SK-N-SH treated with all-trans-retinoic acid at 6 μM for 48 hours (cell line): Measurements from ENCODE around the gene GFM1.
A peak's percentile ranks its signal among the peaks of the same experiment; 100 is the strongest.

Source experiments
- ATAC-seq: fragments of 200-7000 bp; cut with Tn5 transposase; 3 replicates; pipeline ENCODE4 v1.9.1; 2020; ENCODE audit warnings: mild to moderate bottlenecking, moderate library complexity
- ARNTL ChIP-seq: fragments of 450-650 bp; formaldehyde crosslinking; IDR thresholded peaks from 2 replicates; pipeline ENCODE4 v1.5.0; 2020; ENCODE audit warnings: low read depth, mild to moderate bottlenecking, moderate library complexity, borderline replicate concordance
- BACH2 ChIP-seq: fragments of 250-450 bp; sonication (Bioruptor Pico); IDR thresholded peaks from 2 replicates; pipeline ENCODE4 v1.9.0; 2021; ENCODE audit warnings: mild to moderate bottlenecking, borderline replicate concordance
- CSDC2 ChIP-seq: fragments of 250-450 bp; sonication (Bioruptor Pico); IDR thresholded peaks from 2 replicates; pipeline ENCODE4 v1.5.0; 2020; ENCODE audit warnings: mild to moderate bottlenecking, moderate library complexity
- CSRNP3 ChIP-seq: fragments of 250-450 bp; sonication (Bioruptor Pico); IDR thresholded peaks from 2 replicates; pipeline ENCODE4 v1.5.1; 2021; ENCODE audit warnings: mild to moderate bottlenecking, moderate library complexity
- ESRRG ChIP-seq: fragments of 250-450 bp; sonication (Bioruptor Pico); IDR thresholded peaks from 2 replicates; pipeline ENCODE4 v1.6.1; 2021; ENCODE audit warnings: mild to moderate bottlenecking
- GLIS3 ChIP-seq: fragments of 250-450 bp; sonication (Bioruptor Pico); IDR thresholded peaks from 2 replicates; pipeline ENCODE4 v1.5.0; 2020; ENCODE audit warnings: mild to moderate bottlenecking, moderate library complexity
- ISL1 ChIP-seq: fragments of 250-450 bp; sonication (Bioruptor Pico); IDR thresholded peaks from 2 replicates; pipeline ENCODE4 v2.1.2; 2022; ENCODE audit warnings: mild to moderate bottlenecking, moderate library complexity
- OSR1 ChIP-seq: fragments of 250-450 bp; sonication (Bioruptor Pico); IDR thresholded peaks from 2 replicates; pipeline ENCODE4 v1.8.0; 2022; ENCODE audit warnings: moderate library complexity, mild to moderate bottlenecking, inconsistent platforms
- POU6F1 ChIP-seq: fragments of 250-450 bp; sonication (Bioruptor Pico); IDR thresholded peaks from 2 replicates; pipeline ENCODE4 v1.8.0; 2021; ENCODE audit warnings: low read depth, mild to moderate bottlenecking, moderate library complexity, borderline replicate concordance
- PPARA ChIP-seq: fragments of 250-450 bp; sonication (Bioruptor Pico); IDR thresholded peaks from 2 replicates; pipeline ENCODE4 v1.5.0; 2020; ENCODE audit warnings: mild to moderate bottlenecking, borderline replicate concordance
- RARB ChIP-seq: fragments of 250-450 bp; sonication (Bioruptor Pico); IDR thresholded peaks from 2 replicates; pipeline ENCODE4 v1.8.0; 2021; ENCODE audit warnings: mild to moderate bottlenecking, moderate library complexity
- SNAI2 ChIP-seq: fragments of 250-450 bp; sonication (Bioruptor Pico); IDR thresholded peaks from 2 replicates; pipeline ENCODE4 v1.5.0; 2020; ENCODE audit warnings: mild to moderate bottlenecking, moderate library complexity
- TCF4 ChIP-seq: fragments of 250-450 bp; sonication (Bioruptor Pico); IDR thresholded peaks from 2 replicates; pipeline ENCODE4 v1.8.0; 2021; ENCODE audit warnings: mild to moderate bottlenecking, moderate library complexity, borderline replicate concordance
- TOX ChIP-seq: fragments of 250-450 bp; sonication (Bioruptor Pico); IDR thresholded peaks from 2 replicates; pipeline ENCODE4 v1.8.0; 2021; ENCODE audit warnings: mild to moderate bottlenecking, moderate library complexity, borderline replicate concordance
- TSHZ2 ChIP-seq: fragments of 250-450 bp; sonication (Bioruptor Pico); IDR thresholded peaks from 2 replicates; pipeline ENCODE4 v1.5.0; 2020; ENCODE audit warnings: mild to moderate bottlenecking, moderate library complexity
- ZC3H10 ChIP-seq: fragments of 250-450 bp; sonication (Bioruptor Pico); IDR thresholded peaks from 2 replicates; pipeline ENCODE4 v1.5.1; 2021; ENCODE audit warnings: mild to moderate bottlenecking, moderate library complexity
- ZFP30 ChIP-seq: fragments of 450-650 bp; formaldehyde crosslinking; IDR thresholded peaks from 2 replicates; pipeline ENCODE4 v1.5.0; 2022; ENCODE audit warnings: mild to moderate bottlenecking, moderate library complexity
- ZNF8 ChIP-seq: fragments of 450-650 bp; formaldehyde crosslinking; IDR thresholded peaks from 2 replicates; pipeline ENCODE4 v1.5.0; 2020; ENCODE audit warnings: mild to moderate bottlenecking, moderate library complexity
- TF ChIP-seq, protein P1 (sequence below): fragments of 250-450 bp; sonication (Bioruptor Pico); IDR thresholded peaks from 2 replicates; pipeline ENCODE4 v1.5.1; 2020; ENCODE audit warnings: low read depth, mild to moderate bottlenecking, moderate library complexity
- TF ChIP-seq, protein P2 (sequence below): fragments of 250-450 bp; sonication (Bioruptor Pico); IDR thresholded peaks from 2 replicates; pipeline ENCODE4 v1.8.0; 2020; ENCODE audit warnings: mild to moderate bottlenecking, moderate library complexity, borderline replicate concordance

GFM1 gene

DNA sequence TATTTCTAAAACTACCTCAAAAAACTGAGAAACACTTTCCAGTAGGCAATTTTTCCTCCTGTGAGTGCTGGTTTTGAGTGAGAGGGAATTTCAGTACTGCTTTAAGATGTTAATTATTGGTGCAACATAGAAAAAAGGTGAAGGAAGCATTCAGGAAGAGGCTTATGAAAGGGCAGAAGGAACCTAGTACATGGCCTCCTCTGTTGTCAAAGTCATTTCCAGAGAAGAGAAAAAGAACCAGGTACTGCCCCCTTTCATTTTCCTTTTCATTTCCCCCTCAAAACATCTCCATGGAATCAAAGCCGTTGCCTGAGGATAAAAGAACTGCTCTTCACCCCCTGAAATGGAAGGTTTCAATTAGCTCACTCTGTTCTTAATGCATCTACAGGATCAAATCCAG is 68.1 kb downstream of the GFM1 start (continued):
- TF ChIP-seq CSRNP3 (CRISPR knock-in tag): no peak
- TF ChIP-seq, all 23 proteins: peak for 0

GRCh38 chr3:158713094-158713499 is 68.8 kb downstream of the GFM1 start:
- TF ChIP-seq, protein P1, sequence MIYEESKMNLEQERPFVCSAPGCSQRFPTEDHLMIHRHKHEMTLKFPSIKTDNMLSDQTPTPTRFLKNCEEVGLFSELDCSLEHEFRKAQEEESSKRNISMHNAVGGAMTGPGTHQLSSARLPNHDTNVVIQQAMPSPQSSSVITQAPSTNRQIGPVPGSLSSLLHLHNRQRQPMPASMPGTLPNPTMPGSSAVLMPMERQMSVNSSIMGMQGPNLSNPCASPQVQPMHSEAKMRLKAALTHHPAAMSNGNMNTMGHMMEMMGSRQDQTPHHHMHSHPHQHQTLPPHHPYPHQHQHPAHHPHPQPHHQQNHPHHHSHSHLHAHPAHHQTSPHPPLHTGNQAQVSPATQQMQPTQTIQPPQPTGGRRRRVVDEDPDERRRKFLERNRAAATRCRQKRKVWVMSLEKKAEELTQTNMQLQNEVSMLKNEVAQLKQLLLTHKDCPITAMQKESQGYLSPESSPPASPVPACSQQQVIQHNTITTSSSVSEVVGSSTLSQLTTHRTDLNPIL (CRISPR knock-in tag): no peak
- TF ChIP-seq CSRNP3 (CRISPR knock-in tag): no peak
- no peak for TF ChIP-seq ZFP30 (CRISPR knock-in tag)
- no peak for TF ChIP-seq RARB (CRISPR knock-in tag)
- TF ChIP-seq, protein P2, sequence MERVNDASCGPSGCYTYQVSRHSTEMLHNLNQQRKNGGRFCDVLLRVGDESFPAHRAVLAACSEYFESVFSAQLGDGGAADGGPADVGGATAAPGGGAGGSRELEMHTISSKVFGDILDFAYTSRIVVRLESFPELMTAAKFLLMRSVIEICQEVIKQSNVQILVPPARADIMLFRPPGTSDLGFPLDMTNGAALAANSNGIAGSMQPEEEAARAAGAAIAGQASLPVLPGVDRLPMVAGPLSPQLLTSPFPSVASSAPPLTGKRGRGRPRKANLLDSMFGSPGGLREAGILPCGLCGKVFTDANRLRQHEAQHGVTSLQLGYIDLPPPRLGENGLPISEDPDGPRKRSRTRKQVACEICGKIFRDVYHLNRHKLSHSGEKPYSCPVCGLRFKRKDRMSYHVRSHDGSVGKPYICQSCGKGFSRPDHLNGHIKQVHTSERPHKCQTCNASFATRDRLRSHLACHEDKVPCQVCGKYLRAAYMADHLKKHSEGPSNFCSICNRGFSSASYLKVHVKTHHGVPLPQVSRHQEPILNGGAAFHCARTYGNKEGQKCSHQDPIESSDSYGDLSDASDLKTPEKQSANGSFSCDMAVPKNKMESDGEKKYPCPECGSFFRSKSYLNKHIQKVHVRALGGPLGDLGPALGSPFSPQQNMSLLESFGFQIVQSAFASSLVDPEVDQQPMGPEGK: no peak
- no peak for TF ChIP-seq SNAI2 (CRISPR knock-in tag)
- no peak for TF ChIP-seq PPARA (CRISPR knock-in tag)
- no peak for TF ChIP-seq ESRRG (CRISPR knock-in tag)
- no peak for TF ChIP-seq ISL1 (CRISPR knock-in tag)
- no peak for TF ChIP-seq OSR1 (CRISPR knock-in tag)
- TF ChIP-seq TOX: no peak
- no peak for TF ChIP-seq CSDC2 (CRISPR knock-in tag)
- TF ChIP-seq ZC3H10 (CRISPR knock-in tag): no peak
- TF ChIP-seq GLIS3 (CRISPR knock-in tag): no peak
- no peak for TF ChIP-seq ZNF8 (CRISPR knock-in tag)
- TF ChIP-seq ARNTL (CRISPR knock-in tag): no peak
- no peak for TF ChIP-seq TCF4
- TF ChIP-seq, all 23 proteins: peak for 0

GRCh38 chr3:158717576-158717975 is 73.2 kb downstream of the GFM1 start:
- no peak for TF ChIP-seq POU6F1 (CRISPR knock-in tag)
- TF ChIP-seq RARB (CRISPR knock-in tag): no peak
- TF ChIP-seq, protein P2: no peak
- TF ChIP-seq TSHZ2 (CRISPR knock-in tag): no peak
- no peak for TF ChIP-seq TOX
- no peak for TF ChIP-seq SNAI2 (CRISPR knock-in tag)
- no peak for TF ChIP-seq OSR1 (CRISPR knock-in tag)
- TF ChIP-seq PPARA (CRISPR knock-in tag): no peak
- no peak for TF ChIP-seq BACH2 (CRISPR knock-in tag)
- TF ChIP-seq CSDC2 (CRISPR knock-in tag): no peak
- TF ChIP-seq ZFP30 (CRISPR knock-in tag): no peak
- peak; percentile 40 for ATAC-seq

More at GRCh38 chr3:158713094-158713499, 68.8 kb downstream of the GFM1 start:
- ATAC-seq: no peak
